Upper lobe of right lung (tissue), 1 donor: ENCODE measurements around the gene UAP1L1. TPM values are rescaled to one million over a fixed set of nuclear protein-coding genes. Genes with fewer than 3 reads are reported as not detected.

Source experiments
- ATAC-seq: fragments of 200-7000 bp; cut with Tn5 transposase; one replicate; pipeline ENCODE4 v1.9.1; 2020; ENCODE audit warnings: mild to moderate bottlenecking, moderate library complexity
- DNase-seq: peaks from one replicate; pipeline ENCODE4 v3.0.0-alpha.2; 2020
- H3K27ac ChIP-seq: fragments of 200-600 bp; one replicate; pipeline ENCODE4 v1.8.0; 2022
- H3K27me3 ChIP-seq: fragments of 200-600 bp; one replicate; pipeline ENCODE4 v1.8.0; 2022; ENCODE audit warnings: mild to moderate bottlenecking
- H3K36me3 ChIP-seq: fragments of 200-600 bp; one replicate; pipeline ENCODE4 v1.8.0; 2022
- H3K4me1 ChIP-seq: fragments of 200-600 bp; one replicate; pipeline ENCODE4 v1.8.0; 2022
- H3K4me3 ChIP-seq: fragments of 200-600 bp; one replicate; pipeline ENCODE4 v1.8.0; 2022; ENCODE audit warnings: mild to moderate bottlenecking
- H3K9me3 ChIP-seq: fragments of 200-600 bp; one replicate; pipeline ENCODE4 v1.8.0; 2022
- intact Hi-C: fragments of 100-400 bp; cut with DNase I; formaldehyde crosslinking; loops from one replicate; pipeline ENCODE4 v1.11.0; 2022
- long read RNA-seq: library from polyadenylated mRNA; unstranded; transcript quantifications from one replicate; pipeline ENCODE4 v2.0.0, GENCODE V29; 2021
- total RNA-seq: library from RNA; stranded (reverse); fragmentation: NEBNext Ultra II Directional; extraction: Animal tissue kit (Norgen Biotek cat#: 25700); gene quantifications from one replicate; pipeline ENCODE4 v1.2.1, GENCODE V29; 2021
- TF ChIP-seq, protein P1 (sequence below): fragments of 200-600 bp; IDR thresholded peaks from one replicate; pipeline ENCODE4 v1.8.0; 2022; ENCODE audit warnings: antibody characterized with exemption
- donor health status: DM: no; HTN: yes; CAD: no; lungs with severe emphysema.

The UAP1L1 gene
- 30.7 TPM for total RNA-seq
- long read RNA-seq, transcript UAP1L1-202 (9 exons, 3,365 nt): major isoform, 13 of 56 reads
- long read RNA-seq, partial matches to known transcripts: 19 of 56 reads
- long read RNA-seq, other reads (novel, unspliced or antisense): 23 of 56 reads

DNA sequence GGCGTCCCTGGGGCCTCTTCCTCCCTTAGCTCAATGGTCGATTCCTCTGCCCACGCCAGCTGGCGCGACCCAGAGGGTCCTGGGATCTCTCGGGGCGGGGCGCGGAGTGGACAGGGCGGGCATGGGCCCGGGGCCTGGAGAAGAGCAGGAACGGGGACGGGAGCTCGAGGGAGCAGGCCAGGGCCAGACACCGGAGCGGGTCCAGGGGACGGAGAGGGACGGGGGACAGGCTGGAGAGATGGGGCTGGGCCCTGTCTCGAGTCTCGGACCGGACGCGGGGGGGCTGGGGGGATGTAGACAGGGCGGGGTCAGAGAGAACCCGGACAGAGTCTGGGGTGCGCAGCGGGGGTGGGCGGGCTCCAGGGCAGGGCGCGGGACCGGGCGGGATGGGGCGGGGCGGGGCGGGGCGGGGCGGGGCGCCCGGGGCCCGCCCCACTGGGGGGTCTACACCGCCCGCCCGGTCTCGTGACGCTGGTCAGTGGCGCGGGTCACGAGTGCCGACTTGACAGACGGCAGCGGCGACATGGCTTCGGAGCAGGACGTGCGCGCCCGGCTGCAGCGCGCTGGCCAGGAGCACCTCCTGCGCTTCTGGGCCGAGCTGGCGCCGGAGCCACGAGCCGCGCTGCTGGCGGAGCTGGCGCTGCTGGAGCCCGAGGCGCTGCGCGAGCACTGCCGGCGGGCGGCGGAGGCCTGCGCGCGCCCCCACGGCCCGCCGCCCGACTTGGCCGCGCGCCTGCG, at the start of gene UAP1L1:
TSS of gene UAP1L1 (plus strand) at position 508 of the 738 bp plus-strand sequence. CDS start at position 524, 16 bp downstream.
- TF ChIP-seq, protein P1, sequence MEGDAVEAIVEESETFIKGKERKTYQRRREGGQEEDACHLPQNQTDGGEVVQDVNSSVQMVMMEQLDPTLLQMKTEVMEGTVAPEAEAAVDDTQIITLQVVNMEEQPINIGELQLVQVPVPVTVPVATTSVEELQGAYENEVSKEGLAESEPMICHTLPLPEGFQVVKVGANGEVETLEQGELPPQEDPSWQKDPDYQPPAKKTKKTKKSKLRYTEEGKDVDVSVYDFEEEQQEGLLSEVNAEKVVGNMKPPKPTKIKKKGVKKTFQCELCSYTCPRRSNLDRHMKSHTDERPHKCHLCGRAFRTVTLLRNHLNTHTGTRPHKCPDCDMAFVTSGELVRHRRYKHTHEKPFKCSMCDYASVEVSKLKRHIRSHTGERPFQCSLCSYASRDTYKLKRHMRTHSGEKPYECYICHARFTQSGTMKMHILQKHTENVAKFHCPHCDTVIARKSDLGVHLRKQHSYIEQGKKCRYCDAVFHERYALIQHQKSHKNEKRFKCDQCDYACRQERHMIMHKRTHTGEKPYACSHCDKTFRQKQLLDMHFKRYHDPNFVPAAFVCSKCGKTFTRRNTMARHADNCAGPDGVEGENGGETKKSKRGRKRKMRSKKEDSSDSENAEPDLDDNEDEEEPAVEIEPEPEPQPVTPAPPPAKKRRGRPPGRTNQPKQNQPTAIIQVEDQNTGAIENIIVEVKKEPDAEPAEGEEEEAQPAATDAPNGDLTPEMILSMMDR: no peak
- Histone ChIP-seq H3K36me3 (peaks cover 30% of the 10 kb centered on the region), H3K4me1 (peaks cover 14% of the 10 kb centered on the region), H3K27ac (peak within 1 kb of the TSS; percentile 73), H3K9me3 (no peaks in the 10 kb centered on the region), H3K4me3 (peak within 1 kb of the TSS; percentile 64), H3K27me3 (no peaks in the 10 kb centered on the region)
- peak; percentile 93 for DNase-seq
- intact Hi-C loops: no loop called here
- peak; percentile 82 for ATAC-seq

- DNase-seq (peak; percentile 87), ATAC-seq (peak; percentile 66)
- H3K27ac ChIP-seq: peak overlapping the region; percentile 51
- no peaks in the 10 kb centered on the region for H3K27me3 ChIP-seq
- H3K36me3 ChIP-seq: no peaks in the 10 kb centered on the region
- H3K4me1 ChIP-seq: peaks cover 36% of the 10 kb centered on the region
- intact Hi-C loops: no loop called here
- peak overlapping the region; percentile 62 for H3K4me3 ChIP-seq
- no peaks in the 10 kb centered on the region for H3K9me3 ChIP-seq
- TF ChIP-seq, protein P1: peak; percentile 37
Measured at GRCh38 chr9:137028263-137029057, 48.9 kb upstream of the UAP1L1 start.

DNA sequence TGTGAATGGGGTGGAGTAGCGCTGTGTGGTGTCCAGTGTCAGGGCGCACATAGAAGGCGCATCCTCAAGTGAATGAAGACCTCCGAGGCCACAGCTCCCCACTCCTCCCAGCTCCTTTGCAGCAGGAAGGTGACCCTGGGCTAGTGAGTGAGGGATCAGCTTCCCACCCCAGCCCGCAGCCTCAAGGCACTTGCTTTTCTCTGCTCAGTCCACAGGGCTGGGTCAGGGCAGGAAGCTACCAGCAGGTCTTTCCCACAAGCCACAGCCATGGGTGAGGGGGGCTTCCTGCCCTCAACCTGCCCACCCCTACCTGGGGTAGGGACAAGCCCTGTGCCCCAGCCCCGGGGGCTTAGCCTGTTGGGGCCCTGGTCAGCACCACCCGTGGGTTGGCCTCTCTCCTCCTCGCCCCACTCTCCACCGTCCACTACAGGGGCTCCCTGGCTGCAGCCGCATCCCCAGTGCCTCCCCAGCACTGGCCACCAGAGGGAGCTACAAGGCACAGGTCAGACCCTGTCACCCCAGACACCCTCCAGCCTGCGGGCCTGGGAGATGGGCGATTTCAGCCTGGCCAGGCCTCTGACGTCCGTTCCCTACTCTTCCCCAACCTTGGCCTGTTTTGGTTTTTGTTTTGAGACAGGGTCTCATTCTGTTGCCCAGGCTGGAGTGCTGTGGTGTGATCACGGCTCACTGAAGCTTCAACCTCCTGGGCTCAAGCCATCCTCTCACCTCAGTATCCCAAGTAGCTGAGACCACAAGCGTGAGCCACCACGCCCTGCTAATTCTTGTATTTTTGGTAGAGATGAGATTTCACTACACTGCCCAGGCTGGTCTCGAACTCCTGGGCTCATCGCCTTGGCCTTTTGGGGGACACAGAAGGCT, 48.0 kb upstream of the UAP1L1 start:
- no peaks in the 10 kb centered on the region for H3K27me3 ChIP-seq
- peaks cover 37% of the 10 kb centered on the region for H3K4me1 ChIP-seq
- H3K27ac ChIP-seq: peak overlapping the region; percentile 36
- intact Hi-C loops: no loop called here
- H3K4me3 ChIP-seq: peak overlapping the region; percentile 62
- TF ChIP-seq, protein P1: peak; percentile 92
- H3K9me3 ChIP-seq: no peaks in the 10 kb centered on the region
- DNase-seq: peak; percentile 89
- H3K36me3 ChIP-seq: no peaks in the 10 kb centered on the region
- ATAC-seq: peak; percentile 78

DNA sequence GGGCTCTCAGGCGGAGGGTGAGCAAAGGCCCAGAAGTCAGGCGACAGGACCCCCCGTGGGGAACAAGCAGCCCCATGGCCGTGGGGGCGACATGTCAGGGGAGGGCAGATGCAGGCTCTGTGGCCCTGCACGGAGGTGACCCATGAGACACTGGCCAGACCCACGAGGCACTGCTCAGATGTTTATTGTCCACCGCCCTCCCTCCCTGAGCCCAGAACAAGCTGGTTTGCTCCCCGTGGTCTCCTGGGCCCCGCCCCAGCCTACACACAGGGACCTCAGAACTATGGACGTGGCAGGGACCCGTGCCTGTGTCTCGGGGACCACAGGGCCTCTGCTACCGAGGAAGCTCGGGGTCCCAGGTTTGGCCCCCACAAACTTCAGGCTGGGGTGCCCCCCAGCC, 47.3 kb upstream of the UAP1L1 start:
- DNase-seq: no peak
- Histone ChIP-seq H3K36me3 (no peaks in the 10 kb centered on the region), H3K27ac (peak overlapping the region; percentile 36), H3K4me1 (peaks cover 44% of the 10 kb centered on the region), H3K4me3 (no peak overlapping the region), H3K27me3 (no peaks in the 10 kb centered on the region), H3K9me3 (no peaks in the 10 kb centered on the region)
- TF ChIP-seq, protein P1: no peak
- intact Hi-C loops: loop anchor here (5.0 to 10.0 kb wide), 2 partner anchors 85 to 243 kb away; partner anchors contain the start of genes C8G and FBXW5
- no peak for ATAC-seq
